ENCODE measurements around the gene TSR2. TPM values are rescaled to one million over a fixed set of nuclear protein-coding genes. Genes with fewer than 3 reads are reported as not detected.
"Not testable (repeated sequence)": the region's sequence is repeated elsewhere in the genome, so short reads cannot be mapped to it uniquely, and the experiment has no call there.

The TSR2 gene
- total RNA-seq, 1 experiment from 2014 or later: 23.9 TPM

DNA sequence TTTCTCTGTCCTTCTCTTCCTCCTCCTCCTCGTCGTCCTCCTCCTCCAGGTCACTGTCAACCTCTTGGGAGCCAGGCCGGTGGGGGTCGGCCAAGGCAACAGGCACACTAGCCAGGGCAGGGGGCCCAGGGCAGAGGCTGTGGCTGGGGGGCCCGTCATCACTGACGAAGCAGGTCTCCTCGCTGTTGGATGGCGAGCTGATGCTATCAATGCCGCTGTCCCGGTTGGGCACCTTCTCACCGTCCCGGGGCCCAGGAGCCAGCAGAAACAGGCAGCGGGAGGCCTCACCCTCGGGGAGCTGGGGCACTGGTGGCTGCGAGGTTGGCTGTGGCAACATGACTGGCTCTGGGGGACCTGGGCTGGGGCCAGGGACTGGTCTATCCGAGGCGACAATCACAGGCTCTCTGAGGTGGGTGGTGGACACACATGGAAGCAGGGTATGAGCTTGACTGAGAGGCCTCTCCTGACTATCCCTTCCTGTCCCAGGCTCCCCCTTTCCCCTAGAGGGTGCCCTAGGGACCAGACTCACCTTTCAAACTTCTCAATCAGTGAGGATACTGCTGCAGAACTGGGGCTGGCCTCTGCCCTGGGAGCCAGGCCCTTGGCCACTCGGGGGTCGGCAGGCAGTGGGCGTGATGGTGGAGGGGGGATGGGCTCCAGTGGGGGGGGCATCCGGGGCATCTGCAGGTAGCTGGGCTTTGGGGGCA is 30.0 kb downstream of the TSR2 start:
- no peak for DNase-seq (ENCODE audit: extremely low read depth, low read depth)

GRCh38 chrX:54473993-54474859 is 34.0 kb downstream of the TSR2 start:
- no peak for DNase-seq (ENCODE audit: extremely low read depth, low read depth)

DNA sequence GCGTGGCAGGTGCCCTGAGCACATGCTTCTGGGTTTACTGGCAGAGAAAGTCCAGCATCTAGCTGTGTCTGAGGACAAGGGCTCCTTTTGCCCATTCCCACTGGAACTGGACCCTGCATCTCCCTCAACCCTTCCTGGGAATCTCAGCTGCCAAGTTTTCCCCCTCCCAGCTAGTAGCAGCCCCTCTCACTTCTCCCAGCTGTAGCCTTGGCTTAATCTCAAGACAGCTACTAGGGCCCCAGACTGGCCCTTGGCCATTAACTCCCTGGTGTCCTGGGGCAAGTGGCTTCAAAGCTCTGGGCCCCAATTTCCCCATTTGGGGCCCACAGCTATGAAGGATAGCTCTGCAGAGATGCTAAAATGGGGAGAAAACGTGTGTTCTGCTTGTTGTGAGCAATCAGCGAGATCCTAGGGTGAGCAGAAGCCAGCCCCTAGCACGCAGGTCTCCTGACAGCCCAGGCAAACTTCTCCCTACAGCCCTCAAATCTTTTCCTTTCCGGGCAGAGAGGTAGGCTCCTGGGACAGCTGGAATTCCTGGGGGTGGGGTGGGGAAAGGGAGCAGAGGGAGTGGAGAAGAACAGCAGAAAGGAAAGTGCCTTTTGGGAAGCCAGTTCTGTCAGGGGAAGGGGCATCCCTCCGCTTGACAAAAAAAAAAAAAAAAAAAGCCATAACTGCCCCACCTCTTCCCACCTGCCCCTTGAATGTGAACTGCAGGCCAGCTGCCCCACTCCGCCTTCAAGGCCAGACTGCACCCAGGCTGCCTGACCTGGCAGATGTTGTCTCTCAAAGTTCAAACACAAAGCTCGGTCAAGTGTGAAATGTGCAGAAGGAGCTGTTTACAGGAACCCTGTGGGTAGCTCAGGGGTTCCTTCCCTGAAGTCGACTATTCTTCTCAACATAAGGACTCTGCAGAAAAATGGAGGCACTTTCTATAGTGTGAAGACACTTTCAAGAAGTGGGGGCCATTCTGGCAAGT is 39.2 kb downstream of the TSR2 start:
- DNase-seq (ENCODE audit: extremely low read depth, low read depth): no peak

DNA sequence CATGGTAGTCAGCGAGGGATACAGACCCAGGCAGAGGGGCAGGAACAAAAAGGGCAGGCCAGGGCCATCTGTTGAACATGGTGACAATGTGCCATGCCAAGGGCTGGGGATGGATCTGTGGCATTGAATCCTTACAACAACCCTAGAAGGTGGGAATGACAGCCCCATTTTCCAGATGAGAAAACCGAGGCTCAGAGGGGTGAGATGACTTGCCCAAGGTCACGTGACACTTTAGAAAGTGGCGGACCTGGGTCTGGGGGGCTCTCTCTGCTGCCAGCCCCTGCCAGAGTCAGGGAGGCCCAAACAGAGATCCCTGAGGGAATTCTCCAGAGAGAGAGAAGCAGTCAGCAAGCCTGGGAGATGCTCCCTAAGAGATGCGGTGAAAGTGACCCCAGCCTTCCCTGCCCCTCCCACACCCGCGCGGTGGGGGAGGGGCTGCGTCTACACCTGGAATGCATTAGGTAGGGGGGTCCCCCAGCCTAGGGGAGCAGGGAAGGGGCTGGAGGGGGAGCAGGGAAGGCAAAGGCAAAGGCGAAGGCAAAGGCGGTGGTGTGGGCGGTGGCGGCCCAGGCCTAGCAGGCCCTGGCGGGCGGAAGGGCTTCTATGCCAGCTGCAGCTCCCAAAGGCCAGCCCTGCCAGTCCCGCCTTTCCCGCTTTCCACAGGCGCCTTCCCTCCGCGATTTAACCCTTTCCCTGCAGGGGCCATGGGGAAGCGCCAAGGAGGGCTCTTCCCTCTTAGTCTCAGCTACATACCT is 42.8 kb downstream of the TSR2 start:
- no peak for DNase-seq (ENCODE audit: extremely low read depth, low read depth)

GRCh38 chrX:54483946-54484345 is 43.7 kb downstream of the TSR2 start:
- DNase-seq (ENCODE audit: extremely low read depth, low read depth): no peak

DNA sequence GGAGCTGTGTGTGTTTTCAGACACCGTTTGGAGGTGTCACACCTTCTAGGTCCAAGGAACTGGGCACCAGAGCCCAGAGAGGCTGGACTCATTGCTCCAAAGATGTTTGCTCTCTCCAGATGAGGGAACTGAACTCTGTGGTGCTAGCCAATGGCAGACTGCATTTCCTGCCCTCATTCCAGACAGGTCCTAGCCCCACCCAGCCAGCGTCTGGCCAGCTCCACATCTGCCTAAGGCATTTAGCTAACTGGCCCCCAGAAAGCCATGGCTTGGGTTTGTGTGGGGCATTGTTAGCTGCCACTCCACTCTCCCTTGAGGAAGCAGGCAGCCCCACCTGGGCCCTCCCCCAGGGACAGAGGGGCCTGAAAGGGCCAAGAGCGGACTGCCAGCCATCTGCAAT is 44.5 kb downstream of the TSR2 start:
- no peak for DNase-seq (ENCODE audit: extremely low read depth, low read depth)

DNA sequence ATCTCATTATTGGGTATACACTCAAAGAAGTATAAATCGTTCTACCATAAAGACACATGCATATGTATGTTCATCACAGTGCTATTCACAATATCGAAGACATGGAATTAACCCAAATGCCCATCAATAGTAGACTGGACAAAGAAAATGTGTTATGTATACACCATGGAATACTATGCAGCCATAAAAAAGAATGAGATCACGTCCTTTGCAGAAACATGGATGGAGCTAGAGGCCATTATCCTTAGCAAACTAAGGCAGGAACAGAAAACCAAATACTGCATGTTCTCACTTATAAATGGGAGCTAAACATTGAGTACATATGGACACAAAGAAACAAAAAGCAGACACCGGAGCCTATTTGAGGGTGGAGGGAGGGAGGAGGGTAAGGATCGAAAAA is 49.6 kb downstream of the TSR2 start:
- DNase-seq (ENCODE audit: extremely low read depth, low read depth): not testable (repeated sequence)

- no peak for DNase-seq (ENCODE audit: extremely low read depth, low read depth)
Measured at GRCh38 chrX:54492340-54492739, 52.1 kb downstream of the TSR2 start.

DNA sequence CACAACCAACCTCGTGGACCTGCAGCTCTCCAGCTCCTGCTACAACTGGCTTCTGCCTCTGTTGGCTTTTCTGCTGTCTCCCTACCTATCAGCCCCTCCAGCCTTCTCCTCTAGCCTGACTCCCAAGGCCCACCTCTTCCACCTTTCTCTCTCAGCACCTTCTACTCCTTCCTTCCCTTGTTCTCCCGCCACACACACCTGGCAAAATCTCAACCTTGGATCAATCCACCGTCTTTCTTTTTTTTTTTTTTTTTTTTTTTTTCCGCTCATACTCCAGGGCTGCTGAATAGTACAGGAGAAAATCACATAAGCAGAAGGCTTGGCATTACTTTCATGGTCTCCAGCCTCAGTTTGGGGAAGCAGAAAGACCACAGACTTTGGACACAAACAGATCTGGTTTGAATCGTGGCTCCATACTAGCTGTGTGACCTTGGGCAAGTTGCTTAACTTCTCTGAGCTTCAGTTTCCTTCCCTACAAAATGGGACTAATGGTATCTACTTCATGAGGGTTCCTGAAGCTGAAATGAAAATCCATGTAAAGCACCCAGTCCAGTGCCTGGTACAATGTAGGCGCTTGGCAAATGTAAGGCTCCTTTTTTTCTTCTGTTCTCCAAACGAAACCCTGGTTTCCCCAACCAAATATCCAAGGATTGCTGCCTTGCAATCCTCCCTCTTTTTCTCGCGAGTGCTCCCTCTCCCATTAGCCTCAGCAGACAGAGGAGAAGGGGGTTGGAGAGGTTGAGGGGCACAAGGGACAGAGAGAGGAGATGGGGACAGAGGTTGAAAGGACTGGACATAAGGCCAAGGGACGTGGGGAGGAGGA is 54.2 kb downstream of the TSR2 start:
- DNase-seq (ENCODE audit: extremely low read depth, low read depth): no peak

Other genes starting within 250 kb of the TSR2 start
- gene WNK3, start 82.4 kb upstream of the TSR2 start, total RNA-seq (2014; rRNA removed; shearing (Covaris generic)): 0.43 and 0.67 TPM in 2 replicates
- gene FGD1, start 55.8 kb downstream of the TSR2 start, total RNA-seq (2014; rRNA removed; shearing (Covaris generic)): 7.9 and 8.7 TPM in 2 replicates
- gene GNL3L, start 89.8 kb downstream of the TSR2 start, total RNA-seq (2014; rRNA removed; shearing (Covaris generic)): 55.7 and 58.9 TPM in 2 replicates